ENCODE results near the gene NPEPPS. TPM values are rescaled to one million over a fixed set of nuclear protein-coding genes. Genes with fewer than 3 reads are reported as not detected.

NPEPPS gene
- total RNA-seq, 1 donor from 2014 or later: 113 TPM

DNA sequence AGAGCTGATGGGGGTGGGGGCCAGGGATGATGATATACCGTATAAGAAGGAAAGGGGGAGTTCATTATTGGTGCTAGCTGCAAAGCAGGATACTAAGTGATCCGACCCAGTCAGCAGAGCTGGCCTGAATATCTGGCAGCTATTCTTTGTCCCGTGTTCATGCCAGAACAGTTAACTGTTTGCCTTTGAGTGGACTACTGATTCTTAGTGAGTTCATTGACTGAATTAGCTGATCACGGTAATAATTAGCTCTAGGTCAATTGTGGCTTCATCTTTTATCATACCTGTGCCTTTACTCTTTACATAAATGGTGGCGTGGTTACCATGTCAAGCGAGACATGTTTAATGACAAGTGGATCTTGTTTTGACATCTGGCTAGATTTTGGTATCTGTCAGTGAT, 124.1 kb downstream of the NPEPPS start:
- no peak overlapping the region for H3K4me3 ChIP-seq
- ATAC-seq: no peak

DNA sequence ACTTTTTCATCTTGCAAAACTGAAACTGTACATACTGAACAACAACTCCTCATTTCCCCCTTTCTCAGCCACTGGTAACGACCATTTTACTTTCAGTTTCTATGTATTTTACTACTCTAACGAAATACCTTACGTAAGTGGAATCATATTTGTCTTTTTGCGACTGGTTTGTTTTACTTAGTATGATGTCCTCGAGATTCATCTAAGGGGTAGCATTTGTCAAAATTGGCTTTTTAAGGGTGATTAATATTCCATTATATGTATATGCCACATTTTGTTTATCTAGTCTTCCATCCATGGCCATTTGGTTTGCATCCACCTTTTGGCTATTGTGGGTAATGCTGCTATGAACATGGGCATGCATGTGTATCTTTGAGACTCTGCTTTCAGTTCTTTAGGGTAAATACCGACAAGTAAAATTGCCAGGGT, 129.2 kb downstream of the NPEPPS start:
- Histone ChIP-seq H3K4me1 (peaks cover 8% of the 10 kb centered on the region), H3K27me3 (no peaks in the 10 kb centered on the region), H3K27ac (peak overlapping the region; percentile 53), H3K9me3 (no peaks in the 10 kb centered on the region), H3K4me3 (no peak overlapping the region), H3K36me3 (peaks cover 100% of the 10 kb centered on the region)
- DNase-seq: no peak
- peak; percentile 59 for ATAC-seq
- intact Hi-C loops (cut with DNase I): no loop called here
- no peak for TF ChIP-seq CTCF (IDR thresholded peaks at IDR 0.05)

More for the DNA sequence above, 124.1 kb downstream of the NPEPPS start:
- peaks cover 29% of the 10 kb centered on the region for H3K4me1 ChIP-seq
- H3K27me3 ChIP-seq: no peaks in the 10 kb centered on the region
- DNase-seq: no peak
- H3K9me3 ChIP-seq: no peaks in the 10 kb centered on the region
- peaks cover 82% of the 10 kb centered on the region for H3K36me3 ChIP-seq
- TF ChIP-seq CTCF (IDR thresholded peaks at IDR 0.05): no peak
- no peak overlapping the region for H3K27ac ChIP-seq
- intact Hi-C loops (cut with DNase I): no loop called here

GRCh38 chr17:47663912-47664623, 133.2 kb downstream of the NPEPPS start:
- no peak overlapping the region for H3K4me3 ChIP-seq
- DNase-seq: no peak
- no peaks in the 10 kb centered on the region for H3K27me3 ChIP-seq
- peak; percentile 72 for TF ChIP-seq CTCF (IDR thresholded peaks at IDR 0.05)
- peaks cover 98% of the 10 kb centered on the region for H3K36me3 ChIP-seq
- H3K9me3 ChIP-seq: no peaks in the 10 kb centered on the region
- peak; percentile 85 for ATAC-seq
- peaks cover 6% of the 10 kb centered on the region for H3K4me1 ChIP-seq
- H3K27ac ChIP-seq: no peak overlapping the region
- intact Hi-C loops (cut with DNase I): no loop called here

DNA sequence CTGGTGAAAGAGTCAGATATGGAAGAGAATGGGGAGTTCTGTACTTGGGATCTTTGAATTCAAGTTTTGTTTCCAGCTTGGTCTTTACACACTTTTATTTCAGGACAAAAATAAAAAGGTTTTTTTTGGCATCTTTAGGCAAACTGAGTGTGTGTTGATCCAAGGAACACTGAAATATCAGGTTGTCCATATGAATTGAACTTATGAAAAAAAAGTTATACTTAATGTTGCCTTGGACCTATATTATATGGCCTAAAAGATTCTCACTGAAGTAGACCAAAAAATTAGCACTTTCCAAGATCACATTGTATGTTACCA, 133.7 kb downstream of the NPEPPS start:
- ATAC-seq (no peak), DNase-seq (no peak)
- Histone ChIP-seq H3K27ac (no peak overlapping the region), H3K27me3 (no peaks in the 10 kb centered on the region), H3K9me3 (no peaks in the 10 kb centered on the region), H3K4me1 (peaks cover 3% of the 10 kb centered on the region), H3K4me3 (no peak overlapping the region), H3K36me3 (peaks cover 98% of the 10 kb centered on the region)
- intact Hi-C loops (cut with DNase I): no loop called here
- no peak for TF ChIP-seq CTCF (IDR thresholded peaks at IDR 0.05)

DNA sequence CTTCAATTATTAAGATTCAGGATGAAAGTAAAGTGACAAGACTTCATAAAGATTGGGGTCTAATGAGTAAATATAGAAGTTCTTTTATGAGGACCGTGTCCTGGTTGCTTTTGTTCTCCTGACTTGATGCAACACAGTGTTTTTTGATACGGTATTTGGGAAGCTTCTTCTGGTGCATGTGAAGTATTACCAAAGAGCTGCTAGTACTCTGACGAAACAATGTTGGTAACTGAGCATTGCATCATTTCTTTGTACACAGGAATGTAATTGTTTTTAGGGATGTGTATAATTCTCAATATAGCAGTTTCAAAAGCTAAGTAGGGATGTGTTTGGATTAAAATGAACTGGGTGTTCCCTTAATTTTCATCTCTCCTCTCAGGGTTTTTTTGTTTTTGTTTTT, 134.7 kb downstream of the NPEPPS start:
- H3K4me1 ChIP-seq: no peaks in the 10 kb centered on the region
- TF ChIP-seq CTCF (IDR thresholded peaks at IDR 0.05): no peak
- no peak for DNase-seq
- no peaks in the 10 kb centered on the region for H3K9me3 ChIP-seq
- H3K4me3 ChIP-seq: no peak overlapping the region
- no peak overlapping the region for H3K27ac ChIP-seq
- no peaks in the 10 kb centered on the region for H3K27me3 ChIP-seq
- ATAC-seq: peak; percentile 50
- H3K36me3 ChIP-seq: peaks cover 98% of the 10 kb centered on the region
- intact Hi-C loops (cut with DNase I): no loop called here

DNA sequence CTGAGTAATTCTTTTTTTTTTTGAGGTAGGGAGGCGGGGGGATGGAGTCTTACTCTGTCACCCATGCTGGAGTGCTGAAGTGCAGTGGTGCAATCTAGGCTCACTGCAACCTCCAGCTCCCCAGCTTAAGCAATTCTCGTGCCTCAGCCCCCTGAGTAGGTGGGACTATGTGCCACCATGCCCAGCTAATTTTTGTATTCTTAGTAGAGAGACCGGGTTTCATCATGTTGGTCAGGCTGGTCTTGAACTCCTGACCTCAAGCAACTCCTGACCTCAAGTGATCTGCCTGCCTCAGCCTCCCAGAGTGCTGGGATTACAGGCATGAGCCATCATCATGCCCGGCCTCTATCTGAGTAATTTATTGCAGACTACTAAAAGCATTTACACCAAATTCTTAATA, 138.2 kb downstream of the NPEPPS start:
- peaks cover 98% of the 10 kb centered on the region for H3K36me3 ChIP-seq
- TF ChIP-seq CTCF (IDR thresholded peaks at IDR 0.05): no peak
- intact Hi-C loops (cut with DNase I): no loop called here
- H3K27me3 ChIP-seq: no peaks in the 10 kb centered on the region
- H3K4me1 ChIP-seq: no peaks in the 10 kb centered on the region
- H3K9me3 ChIP-seq: no peaks in the 10 kb centered on the region
- no peak overlapping the region for H3K4me3 ChIP-seq
- DNase-seq (no peak), ATAC-seq (peak; percentile 51)
- no peak overlapping the region for H3K27ac ChIP-seq
